Measurements from ENCODE around the gene PSD. TPM values are rescaled to one million over a fixed set of nuclear protein-coding genes. Genes with fewer than 3 reads are reported as not detected.

The PSD gene
- total and polyA plus RNA-seq, 2 donors (not counting 3 experiments of a cell fraction or from before 2014, with no cell fraction given) = 0.10 to 0.40 TPM

DNA sequence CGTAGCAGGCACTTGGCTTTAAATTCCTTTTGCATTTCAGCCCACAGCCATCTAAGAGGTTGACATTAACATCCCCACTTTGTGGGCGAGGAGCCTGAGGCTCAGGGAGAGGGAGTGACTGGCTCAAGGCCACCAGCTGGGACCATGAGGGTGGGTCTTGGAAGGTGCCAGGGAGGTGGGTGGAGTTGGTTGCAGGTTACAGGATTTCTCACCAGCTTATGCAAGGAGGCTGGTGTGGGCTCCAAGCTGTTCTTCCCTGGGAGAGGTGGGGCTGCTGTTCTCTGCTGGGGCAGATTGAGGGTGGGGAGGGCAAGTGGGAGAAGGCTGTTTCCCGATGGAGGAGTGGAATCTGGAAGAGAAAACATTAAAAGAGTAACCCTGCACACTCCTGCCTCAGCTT lies 46.9 kb upstream of the PSD start:
- TF ChIP-seq FOS (IDR thresholded peaks at IDR 0.05; ENCODE audit: borderline replicate concordance, insufficient read depth, low read length) = no peak
- no peak for TF ChIP-seq GATA2 (IDR thresholded peaks at IDR 0.05; ENCODE audit: insufficient read depth, insufficient read length, low read depth, low read length)
- H3K4me1 ChIP-seq (ENCODE audit: control insufficient read depth, extremely low read depth, insufficient read depth, low read length) = peaks cover 7% of the 10 kb centered on the region
- ChIA-PET CTCF (no interaction called here), POLR2A (no interaction called here)
- H3K9me1 ChIP-seq (replicated peaks; ENCODE audit: control insufficient read depth, extremely low read depth, insufficient read depth, low read length) = no peaks in the 10 kb centered on the region
- H3K9me3 ChIP-seq (replicated peaks; ENCODE audit: control insufficient read depth, insufficient read depth, low read length) = no peaks in the 10 kb centered on the region
- intact Hi-C loops (cut with micrococcal nuclease) (no loop called here), dilution Hi-C loops (cut with MboI; ENCODE audit: extremely low pct_ligation_motif_present, low sequenced_read_pairs) (no loop called here)
- H3K27me3 ChIP-seq (ENCODE audit: control insufficient read depth in 2 of 2, insufficient read depth in 2 of 2, low read length in 2 of 2) = peaks cover 0 to 4% of the 10 kb centered on the region in 2 experiments
- no peaks in the 10 kb centered on the region for H3K79me2 ChIP-seq (ENCODE audit: control insufficient read depth, insufficient read depth, low read length)
- no peak overlapping the region for H2AFZ ChIP-seq (ENCODE audit: low read depth, low read length)
- no peak overlapping the region for H3K4me2 ChIP-seq (ENCODE audit: insufficient read depth, low read length)
- H3K27ac ChIP-seq (ENCODE audit: insufficient read depth, low read depth, low read length) = no peak overlapping the region
- no peaks in the 10 kb centered on the region for H3K36me3 ChIP-seq (ENCODE audit: control insufficient read depth in 2 of 2, extremely low read depth in 1 of 2, insufficient read depth in 2 of 2, low read length in 2 of 2)
- H3K4me3 ChIP-seq (replicated peaks in 1 of 3; ENCODE audit: insufficient read depth in 1 of 3, low read depth in 1 of 3, low read length in 3 of 3) = no peak overlapping the region
- DNase-seq (ENCODE audit: low read depth, low spot score) (no peak), FAIRE-seq (no peak)
- no peaks in the 10 kb centered on the region for H4K20me1 ChIP-seq (replicated peaks; ENCODE audit: control insufficient read depth, extremely low read depth, insufficient read depth, low read length)
- no peak overlapping the region for H3K9ac ChIP-seq (replicated peaks; ENCODE audit: extremely low read depth, insufficient read depth, low read length)
- no TSS peak for BruUV-seq (replicated peaks)

DNA sequence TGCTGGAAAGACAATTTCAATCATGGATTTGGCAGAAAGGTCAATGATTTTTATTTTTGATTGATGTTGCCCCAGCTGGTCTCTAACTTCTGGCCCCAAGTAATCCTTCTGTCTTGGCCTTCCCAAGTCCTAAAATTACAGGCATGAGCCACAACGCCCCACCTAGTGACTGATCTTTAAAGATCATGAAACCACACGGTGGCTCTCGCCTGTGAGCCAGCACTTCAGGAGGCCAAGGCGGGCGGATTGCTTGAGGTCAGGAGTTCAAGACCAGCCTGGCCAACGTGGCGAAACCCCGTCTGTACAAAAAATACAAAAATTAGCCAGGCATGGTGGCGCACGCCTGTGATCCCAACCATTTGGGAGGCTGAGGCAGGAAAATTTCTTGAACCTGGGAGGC lies 45.4 kb upstream of the PSD start:
- CTCF ChIA-PET = interaction anchor here (1.0 kb wide), 1 partner anchor 16 kb away, joined by 3 read pairs; no protein-coding TSS in a partner anchor
- Histone ChIP-seq H3K4me3 (replicated peaks in 1 of 3; ENCODE audit: insufficient read depth in 1 of 3, low read depth in 1 of 3, low read length in 3 of 3) (no peak overlapping the region), H3K27me3 (ENCODE audit: control insufficient read depth in 2 of 2, insufficient read depth in 2 of 2, low read length in 2 of 2) (peaks cover 0 to 4% of the 10 kb centered on the region in 2 experiments), H2AFZ (ENCODE audit: low read depth, low read length) (no peak overlapping the region), H3K9ac (replicated peaks; ENCODE audit: extremely low read depth, insufficient read depth, low read length) (no peak overlapping the region), H3K79me2 (ENCODE audit: control insufficient read depth, insufficient read depth, low read length) (no peaks in the 10 kb centered on the region), H3K36me3 (ENCODE audit: control insufficient read depth in 2 of 2, extremely low read depth in 1 of 2, insufficient read depth in 2 of 2, low read length in 2 of 2) (no peaks in the 10 kb centered on the region), H4K20me1 (replicated peaks; ENCODE audit: control insufficient read depth, extremely low read depth, insufficient read depth, low read length) (no peaks in the 10 kb centered on the region), H3K9me3 (replicated peaks; ENCODE audit: control insufficient read depth, insufficient read depth, low read length) (no peaks in the 10 kb centered on the region), H3K27ac (ENCODE audit: insufficient read depth, low read depth, low read length) (no peak overlapping the region), H3K9me1 (replicated peaks; ENCODE audit: control insufficient read depth, extremely low read depth, insufficient read depth, low read length) (no peaks in the 10 kb centered on the region), H3K4me2 (ENCODE audit: insufficient read depth, low read length) (no peak overlapping the region), H3K4me1 (ENCODE audit: control insufficient read depth, extremely low read depth, insufficient read depth, low read length) (peaks cover 7% of the 10 kb centered on the region)
- intact Hi-C loops (cut with micrococcal nuclease) = no loop called here
- POLR2A ChIA-PET = no interaction called here
- no TSS peak for BruUV-seq (replicated peaks)
- FAIRE-seq (no peak), DNase-seq (ENCODE audit: low read depth, low spot score) (no peak)
- dilution Hi-C loops (cut with MboI; ENCODE audit: extremely low pct_ligation_motif_present, low sequenced_read_pairs) = no loop called here
- TF ChIP-seq JUN (IDR thresholded peaks at IDR 0.05; ENCODE audit: borderline replicate concordance, insufficient read depth, insufficient read length, low read depth) (no peak), FOS (IDR thresholded peaks at IDR 0.05; ENCODE audit: borderline replicate concordance, insufficient read depth, low read length) (no peak), POLR2A (IDR thresholded peaks at IDR 0.05; ENCODE audit: low read depth, low read length) (no peak), EZH2 (IDR thresholded peaks at IDR 0.05; ENCODE audit: borderline replicate concordance, low read depth, low read length, severe bottlenecking) (no peak), GATA2 (IDR thresholded peaks at IDR 0.05; ENCODE audit: insufficient read depth, insufficient read length, low read depth, low read length) (no peak), MYC (IDR thresholded peaks at IDR 0.05; ENCODE audit: low read depth, low read length) (no peak), POLR2AphosphoS5 (IDR thresholded peaks at IDR 0.05; ENCODE audit: insufficient read depth, low read depth, low read length) (no peak)
- TF ChIP-seq, protein P1, sequence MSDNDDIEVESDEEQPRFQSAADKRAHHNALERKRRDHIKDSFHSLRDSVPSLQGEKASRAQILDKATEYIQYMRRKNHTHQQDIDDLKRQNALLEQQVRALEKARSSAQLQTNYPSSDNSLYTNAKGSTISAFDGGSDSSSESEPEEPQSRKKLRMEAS (IDR thresholded peaks at IDR 0.05; ENCODE audit: insufficient read depth, insufficient read length) = no peak
- TF ChIP-seq, protein P2, sequence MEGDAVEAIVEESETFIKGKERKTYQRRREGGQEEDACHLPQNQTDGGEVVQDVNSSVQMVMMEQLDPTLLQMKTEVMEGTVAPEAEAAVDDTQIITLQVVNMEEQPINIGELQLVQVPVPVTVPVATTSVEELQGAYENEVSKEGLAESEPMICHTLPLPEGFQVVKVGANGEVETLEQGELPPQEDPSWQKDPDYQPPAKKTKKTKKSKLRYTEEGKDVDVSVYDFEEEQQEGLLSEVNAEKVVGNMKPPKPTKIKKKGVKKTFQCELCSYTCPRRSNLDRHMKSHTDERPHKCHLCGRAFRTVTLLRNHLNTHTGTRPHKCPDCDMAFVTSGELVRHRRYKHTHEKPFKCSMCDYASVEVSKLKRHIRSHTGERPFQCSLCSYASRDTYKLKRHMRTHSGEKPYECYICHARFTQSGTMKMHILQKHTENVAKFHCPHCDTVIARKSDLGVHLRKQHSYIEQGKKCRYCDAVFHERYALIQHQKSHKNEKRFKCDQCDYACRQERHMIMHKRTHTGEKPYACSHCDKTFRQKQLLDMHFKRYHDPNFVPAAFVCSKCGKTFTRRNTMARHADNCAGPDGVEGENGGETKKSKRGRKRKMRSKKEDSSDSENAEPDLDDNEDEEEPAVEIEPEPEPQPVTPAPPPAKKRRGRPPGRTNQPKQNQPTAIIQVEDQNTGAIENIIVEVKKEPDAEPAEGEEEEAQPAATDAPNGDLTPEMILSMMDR (IDR thresholded peaks at IDR 0.05; ENCODE audit: extremely low read depth in 1 of 2, insufficient read depth in 1 of 2, low read depth in 1 of 2, low read length in 2 of 2) = no peak
